Neuron (in vitro differentiated cells): Measurements from ENCODE around the gene OR8D4.
"Not testable (repeated sequence)": the region's sequence is repeated elsewhere in the genome, so short reads cannot be mapped to it uniquely, and the experiment has no call there.

Experiments used
- H2AFZ ChIP-seq: one replicate; pipeline ENCODE4 v1.6.1; 2013; ENCODE audit warnings: low read depth, mild to moderate bottlenecking, inconsistent platforms, low read length, moderate library complexity
- H3K27me3 ChIP-seq: one replicate; pipeline ENCODE4 v1.6.1; 2013; ENCODE audit warnings: low read length; ENCODE audit not compliant: insufficient read depth
- H3K36me3 ChIP-seq: one replicate; pipeline ENCODE4 v1.6.1; 2013; ENCODE audit warnings: low read length; ENCODE audit not compliant: insufficient read depth
- H3K4me1 ChIP-seq: one replicate; pipeline ENCODE4 v1.6.1; 2013; ENCODE audit warnings: low read length; ENCODE audit not compliant: insufficient read depth
- H3K4me3 ChIP-seq: 2 replicates; pipeline ENCODE4 v1.5.1; 2013; ENCODE audit warnings: mild to moderate bottlenecking, low read length, moderate library complexity
- H3K9me3 ChIP-seq: one replicate; pipeline ENCODE4 v1.6.1; 2013; ENCODE audit warnings: low read length

OR8D4 gene

DNA sequence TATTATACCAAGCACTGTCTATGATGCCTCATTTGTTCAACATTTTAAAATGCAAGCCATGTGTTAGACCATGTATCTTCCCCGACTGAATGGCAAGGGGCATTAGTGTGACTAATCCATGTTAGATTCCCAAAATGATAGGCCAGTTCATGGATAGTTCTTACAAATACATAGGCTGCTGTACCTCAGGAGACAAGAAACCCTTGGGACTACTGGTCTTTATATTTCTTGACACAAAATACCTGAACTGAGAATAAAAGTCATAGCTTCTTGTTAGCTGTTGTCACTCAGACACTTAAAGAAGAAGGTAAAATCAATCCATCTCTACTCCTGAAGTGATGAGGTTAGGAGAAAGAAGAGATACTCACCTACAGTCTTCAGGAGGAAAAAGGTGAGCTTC lies at the start of gene OR8D4:
Gene OR8D4, plus strand, starts transcription at position 301 of the 400 bp plus-strand sequence. CDS start 4,265 bp downstream, outside the sequence.
- Histone ChIP-seq H2AFZ (no peak within 1 kb of the TSS), H3K9me3 (no peaks in the 10 kb centered on the region), H3K27me3 (no peaks in the 10 kb centered on the region), H3K4me3 (no peak within 1 kb of the TSS), H3K4me1 (no peaks in the 10 kb centered on the region), H3K36me3 (no peaks in the 10 kb centered on the region)

DNA sequence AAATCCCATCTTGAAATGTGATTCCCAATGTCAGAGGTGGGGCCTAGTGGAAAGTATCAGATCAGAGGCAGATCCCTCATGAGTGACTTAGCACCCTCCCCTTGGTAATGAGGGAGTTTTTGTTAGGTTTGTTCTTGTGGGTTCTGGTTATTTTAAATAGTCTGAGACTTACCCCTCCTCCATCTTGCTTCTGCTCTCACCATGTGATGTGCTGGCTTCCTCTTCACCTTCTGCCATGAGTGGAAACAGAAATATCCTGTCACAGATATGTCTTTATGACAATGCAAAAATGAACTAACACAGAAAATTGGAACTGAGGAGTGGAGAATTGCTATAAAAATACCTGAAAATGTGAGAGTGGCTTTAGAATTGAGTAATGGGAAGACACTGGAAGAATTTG lies 49.6 kb upstream of the OR8D4 start:
- Histone ChIP-seq H3K27me3 (no peaks in the 10 kb centered on the region), H3K9me3 (no peaks in the 10 kb centered on the region), H2AFZ (no peak overlapping the region), H3K4me1 (no peaks in the 10 kb centered on the region), H3K36me3 (no peaks in the 10 kb centered on the region), H3K4me3 (no peak overlapping the region)

DNA sequence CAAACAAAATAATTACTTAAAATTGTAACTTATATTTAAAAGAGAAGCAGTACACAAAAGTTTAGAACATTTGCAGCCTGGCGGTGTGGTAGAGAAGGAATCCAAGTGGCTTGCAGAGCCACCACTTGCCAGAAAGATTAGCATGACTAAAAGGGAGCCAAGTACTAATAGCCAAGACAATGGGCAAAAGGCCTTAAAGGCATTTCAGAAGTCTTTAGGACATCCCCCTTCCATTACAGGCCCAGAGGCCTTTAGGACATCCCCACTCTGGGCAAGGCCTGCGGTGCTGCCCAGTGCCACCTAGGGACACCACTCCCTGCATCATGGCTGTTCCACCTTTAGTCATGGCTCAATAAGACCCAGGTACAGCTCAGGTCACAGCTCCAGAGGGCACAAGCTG lies 48.9 kb upstream of the OR8D4 start:
- H3K36me3 ChIP-seq, result no peaks in the 10 kb centered on the region
- H3K27me3 ChIP-seq, result no peaks in the 10 kb centered on the region
- H3K4me1 ChIP-seq, result no peaks in the 10 kb centered on the region
- H3K4me3 ChIP-seq, result no peak overlapping the region
- no peak overlapping the region for H2AFZ ChIP-seq
- H3K9me3 ChIP-seq, result no peaks in the 10 kb centered on the region

DNA sequence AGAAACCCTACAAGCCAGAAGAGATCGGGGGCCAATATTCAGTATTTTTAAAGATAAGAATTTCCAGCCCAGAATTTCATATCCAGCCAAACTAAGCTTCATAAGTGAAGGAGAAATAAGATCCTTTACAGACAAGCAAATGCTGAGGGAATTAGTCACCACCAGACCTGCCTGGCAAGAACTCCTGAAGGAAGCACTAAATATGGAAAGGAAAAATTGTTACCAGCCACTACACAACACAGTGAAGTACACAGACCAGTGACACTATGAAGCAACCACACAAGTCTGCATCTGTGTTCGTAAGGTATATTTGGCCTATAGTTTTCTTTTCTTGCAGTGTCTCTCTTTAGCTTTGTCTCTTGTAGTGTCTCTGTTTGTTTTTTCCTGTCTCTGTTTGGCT lies 45.5 kb upstream of the OR8D4 start:
- H3K4me1 ChIP-seq, result no peaks in the 10 kb centered on the region

DNA sequence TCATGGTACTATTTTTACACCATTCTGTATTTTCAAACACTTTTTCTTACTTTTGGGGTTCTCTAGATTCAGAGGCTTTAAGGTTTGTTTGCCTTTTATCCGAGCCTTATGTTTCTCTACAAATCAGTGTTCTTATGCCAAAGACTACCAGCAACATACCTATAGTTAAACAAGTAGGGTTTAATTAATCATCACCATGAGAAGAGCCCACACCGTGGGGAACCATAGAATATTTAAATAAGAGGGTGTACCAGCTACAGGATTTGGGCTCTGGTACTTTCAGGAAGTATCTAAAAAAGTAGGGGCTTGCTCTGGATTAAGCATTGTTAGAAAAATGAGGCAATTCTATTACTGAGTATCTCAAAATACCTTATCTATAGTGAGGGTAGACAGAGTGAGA lies 42.2 kb upstream of the OR8D4 start:
- Histone ChIP-seq H2AFZ (no peak overlapping the region), H3K36me3 (no peaks in the 10 kb centered on the region)

More for the DNA sequence above, 45.5 kb upstream of the OR8D4 start:
- no peaks in the 10 kb centered on the region for H3K9me3 ChIP-seq
- no peaks in the 10 kb centered on the region for H3K27me3 ChIP-seq
- no peak overlapping the region for H2AFZ ChIP-seq
- H3K4me3 ChIP-seq, result no peak overlapping the region
- H3K36me3 ChIP-seq, result no peaks in the 10 kb centered on the region

DNA sequence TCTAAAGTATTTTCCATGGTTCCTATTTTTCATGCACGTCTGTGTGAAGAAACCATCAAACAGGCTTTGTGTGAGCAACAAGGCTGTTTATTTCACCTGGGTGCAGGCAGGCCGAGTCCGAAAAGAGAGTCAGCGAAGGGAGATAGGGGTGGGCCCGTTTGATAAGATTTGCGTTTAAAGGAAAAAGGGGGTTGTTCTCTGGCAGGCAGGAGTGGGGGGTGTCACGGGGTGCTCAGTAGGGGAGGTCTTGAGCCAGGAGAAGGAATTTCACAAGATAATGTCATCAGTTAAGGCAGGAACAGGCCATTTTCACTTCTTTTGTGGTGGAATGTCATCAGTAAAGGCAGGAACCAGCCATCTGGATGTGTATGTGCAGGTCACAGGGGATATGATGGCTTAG lies 36.7 kb upstream of the OR8D4 start:
- H3K36me3 ChIP-seq, H2AFZ ChIP-seq, H3K4me1 ChIP-seq, H3K9me3 ChIP-seq, H3K27me3 ChIP-seq, H3K4me3 ChIP-seq: not testable (repeated sequence)

More for the DNA sequence above, 42.2 kb upstream of the OR8D4 start:
- H3K4me1 ChIP-seq, result no peaks in the 10 kb centered on the region
- no peak overlapping the region for H3K4me3 ChIP-seq
- H3K9me3 ChIP-seq, result no peaks in the 10 kb centered on the region
- H3K27me3 ChIP-seq, result no peaks in the 10 kb centered on the region

DNA sequence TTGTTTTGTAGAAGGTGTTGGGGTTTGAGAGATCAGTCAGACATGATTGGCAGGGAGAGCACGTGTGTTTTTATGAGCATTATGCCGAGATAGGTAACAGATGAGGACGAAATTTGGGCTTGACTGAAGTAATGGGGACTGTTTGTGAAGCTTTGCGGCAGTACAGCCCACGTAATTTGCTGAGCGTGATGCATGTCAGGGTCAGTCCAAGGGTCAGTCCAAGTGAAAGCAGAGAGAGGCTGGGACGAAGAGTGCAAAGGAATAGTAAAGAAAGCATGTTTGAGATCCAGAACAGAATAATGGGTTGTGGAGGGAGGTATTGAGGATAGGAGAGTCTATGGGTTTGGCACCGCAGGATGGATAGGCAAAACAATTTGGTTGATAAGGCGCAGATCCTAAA lies 34.2 kb upstream of the OR8D4 start:
- H3K4me1 ChIP-seq, H3K36me3 ChIP-seq, H3K27me3 ChIP-seq, H3K9me3 ChIP-seq, H3K4me3 ChIP-seq, H2AFZ ChIP-seq: not testable (repeated sequence)

DNA sequence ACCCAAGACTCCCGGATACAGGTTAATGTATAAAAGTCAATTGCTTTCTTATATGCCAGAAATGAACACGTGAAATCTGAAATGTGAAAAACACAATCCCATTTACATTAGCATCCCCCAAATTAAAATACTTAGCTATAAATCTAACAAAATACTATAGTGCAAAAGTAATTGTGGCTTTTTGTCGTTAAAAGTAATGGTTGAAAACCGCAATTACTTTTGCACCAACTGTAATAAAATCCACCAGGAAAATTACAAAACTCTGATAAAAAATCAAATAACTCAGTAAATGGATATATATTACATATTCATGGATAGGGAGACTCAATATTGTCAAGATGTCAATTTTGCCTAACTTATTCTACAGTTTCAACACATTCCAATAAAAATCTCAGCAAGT lies 21.1 kb upstream of the OR8D4 start:
- H3K36me3 ChIP-seq, result no peaks in the 10 kb centered on the region
- no peaks in the 10 kb centered on the region for H3K27me3 ChIP-seq
- H3K4me3 ChIP-seq, result no peak overlapping the region
- H3K9me3 ChIP-seq, result no peaks in the 10 kb centered on the region
- H3K4me1 ChIP-seq, result no peaks in the 10 kb centered on the region
- no peak overlapping the region for H2AFZ ChIP-seq

DNA sequence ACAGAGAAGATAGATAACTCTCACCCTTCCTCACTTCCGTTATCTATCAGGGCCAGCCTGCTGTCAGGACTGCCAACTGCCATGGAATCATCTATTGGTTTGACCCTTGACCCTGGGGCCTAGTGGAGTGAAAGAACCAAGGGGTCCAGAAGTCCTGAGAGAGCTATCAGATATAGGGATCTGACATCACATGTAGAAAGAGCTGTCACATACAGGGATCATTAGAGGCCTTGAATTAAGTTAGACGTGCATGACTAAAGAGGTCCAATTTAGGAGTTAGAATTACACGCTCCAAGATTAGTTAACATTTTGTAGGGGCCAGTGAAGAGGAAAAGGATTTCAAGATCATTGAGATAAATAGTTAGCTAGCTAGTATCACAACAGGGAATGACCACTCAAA lies 16.4 kb upstream of the OR8D4 start, which contains the start of gene TMEM225:
Gene TMEM225, minus strand, starts transcription at position 101 of the 400 bp plus-strand sequence. CDS start 245 bp downstream, outside the sequence.
- Histone ChIP-seq H3K27me3 (no peaks in the 10 kb centered on the region), H3K9me3 (no peaks in the 10 kb centered on the region), H3K4me1 (no peaks in the 10 kb centered on the region), H3K4me3 (no peak within 1 kb of the TSS), H2AFZ (no peak within 1 kb of the TSS), H3K36me3 (no peaks in the 10 kb centered on the region)

DNA sequence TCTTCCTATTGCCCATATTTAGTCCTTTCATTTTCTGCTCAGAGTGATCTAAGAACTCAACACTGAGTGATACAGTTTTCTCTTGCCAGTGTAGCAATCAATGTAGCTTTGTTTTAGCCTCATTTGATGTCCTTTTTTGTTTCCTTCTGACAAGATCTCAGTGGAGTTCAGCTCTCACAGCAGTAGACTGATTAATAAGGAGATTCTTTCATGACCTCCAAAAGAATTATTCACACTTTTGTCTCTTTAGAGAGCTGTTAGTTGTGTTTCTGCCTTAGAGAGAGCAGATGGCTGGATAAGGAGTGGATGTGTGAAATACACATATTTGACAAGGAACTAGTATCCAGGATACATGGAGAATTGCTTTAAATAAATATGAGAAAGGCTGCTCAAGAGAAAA lies 9.9 kb upstream of the OR8D4 start:
- Histone ChIP-seq H3K36me3 (no peaks in the 10 kb centered on the region), H3K4me3 (no peak overlapping the region), H3K27me3 (no peaks in the 10 kb centered on the region), H3K9me3 (no peaks in the 10 kb centered on the region), H3K4me1 (no peaks in the 10 kb centered on the region), H2AFZ (no peak overlapping the region)

DNA sequence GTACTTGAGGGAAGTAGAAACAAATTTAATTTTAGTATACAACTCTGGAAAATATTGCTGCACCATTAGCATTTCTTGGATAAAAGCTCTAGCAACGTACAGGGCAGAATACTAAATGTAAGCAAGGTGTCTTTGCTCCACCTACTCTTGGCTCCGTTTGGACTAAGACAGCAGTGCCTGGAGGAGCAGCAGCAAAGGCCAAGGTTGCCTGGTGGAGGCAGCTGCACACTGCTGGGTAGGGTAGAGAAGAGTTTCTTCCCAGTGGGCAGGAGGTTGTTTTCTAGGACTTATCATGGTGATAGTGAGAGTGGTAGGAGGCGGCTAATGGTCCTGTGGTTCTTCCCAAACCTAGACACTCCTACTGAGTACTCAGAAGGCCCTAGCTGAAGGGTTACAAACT lies 2.2 kb upstream of the OR8D4 start:
- no peaks in the 10 kb centered on the region for H3K27me3 ChIP-seq
- H3K36me3 ChIP-seq, result no peaks in the 10 kb centered on the region
- no peaks in the 10 kb centered on the region for H3K9me3 ChIP-seq
- no peak overlapping the region for H2AFZ ChIP-seq
- H3K4me3 ChIP-seq, result no peak overlapping the region
- no peaks in the 10 kb centered on the region for H3K4me1 ChIP-seq

DNA sequence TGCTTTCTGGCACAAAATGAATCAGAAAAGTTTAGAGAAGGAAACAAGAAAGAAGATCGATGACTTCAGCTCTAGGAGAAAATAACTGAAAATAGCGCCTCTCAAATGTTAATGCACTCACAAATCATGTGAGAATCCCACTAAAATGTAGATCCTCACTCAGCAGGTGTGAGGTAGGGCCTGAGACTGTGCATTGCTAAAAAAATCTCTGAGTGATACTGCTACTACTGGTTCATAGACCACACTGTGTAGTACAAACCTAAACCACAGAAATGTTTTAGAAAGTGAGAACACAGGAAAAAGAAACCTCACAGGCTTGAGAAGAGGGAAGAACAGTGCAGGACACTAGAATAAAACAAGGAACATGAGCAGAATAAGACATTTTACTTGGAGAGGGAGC lies 2.0 kb downstream of the OR8D4 start:
- no peak overlapping the region for H3K4me3 ChIP-seq
- H3K4me1 ChIP-seq, result no peaks in the 10 kb centered on the region
- no peaks in the 10 kb centered on the region for H3K27me3 ChIP-seq
- no peak overlapping the region for H2AFZ ChIP-seq
- no peaks in the 10 kb centered on the region for H3K36me3 ChIP-seq
- no peaks in the 10 kb centered on the region for H3K9me3 ChIP-seq

DNA sequence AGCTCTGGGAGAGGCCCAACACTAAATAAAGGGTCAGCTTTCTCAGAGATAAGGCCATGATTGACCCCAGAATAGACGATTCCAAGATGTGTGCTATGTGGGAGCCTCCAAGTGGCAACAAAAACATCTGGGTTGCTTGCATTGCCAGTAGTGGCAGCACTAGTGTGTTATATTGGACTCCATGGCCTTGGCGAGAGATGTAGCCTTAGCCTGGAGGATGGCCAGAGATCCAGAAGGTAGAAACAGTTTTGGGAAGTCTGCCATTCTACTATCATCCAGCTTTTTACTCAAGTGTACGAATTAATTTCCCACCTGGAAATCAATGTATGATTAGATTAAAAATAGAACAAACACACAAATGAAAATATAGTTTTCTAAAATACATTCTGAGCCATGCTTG lies 3.0 kb downstream of the OR8D4 start:
- Histone ChIP-seq H3K4me1 (no peaks in the 10 kb centered on the region), H3K4me3 (no peak overlapping the region), H3K9me3 (no peaks in the 10 kb centered on the region), H3K27me3 (no peaks in the 10 kb centered on the region), H2AFZ (no peak overlapping the region), H3K36me3 (no peaks in the 10 kb centered on the region)

DNA sequence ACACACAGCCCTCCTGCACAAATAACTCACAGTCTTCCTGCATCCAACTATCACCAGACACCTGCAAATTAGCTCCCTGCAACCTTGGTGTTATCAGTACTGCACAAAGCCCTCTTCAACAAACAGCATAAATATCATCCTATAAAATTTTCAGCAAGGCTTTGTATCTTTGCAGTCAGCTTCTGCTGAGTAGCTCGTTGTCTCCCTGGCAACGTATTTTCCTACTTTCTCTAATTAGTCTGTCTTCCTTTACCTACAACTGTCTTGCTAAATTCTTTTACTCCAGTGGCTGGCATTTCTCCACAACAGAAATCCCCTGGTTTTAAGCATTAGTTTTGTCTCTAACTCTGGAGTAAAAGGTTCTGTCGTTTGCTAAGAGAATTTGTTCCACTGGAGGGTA lies 3.9 kb downstream of the OR8D4 start:
- H3K27me3 ChIP-seq, result no peaks in the 10 kb centered on the region
- no peak overlapping the region for H3K4me3 ChIP-seq
- no peaks in the 10 kb centered on the region for H3K36me3 ChIP-seq
- no peaks in the 10 kb centered on the region for H3K9me3 ChIP-seq
- H2AFZ ChIP-seq, result no peak overlapping the region
- no peaks in the 10 kb centered on the region for H3K4me1 ChIP-seq
